ENCODE measurements around the gene HOXA10.

HOXA10 gene

DNA sequence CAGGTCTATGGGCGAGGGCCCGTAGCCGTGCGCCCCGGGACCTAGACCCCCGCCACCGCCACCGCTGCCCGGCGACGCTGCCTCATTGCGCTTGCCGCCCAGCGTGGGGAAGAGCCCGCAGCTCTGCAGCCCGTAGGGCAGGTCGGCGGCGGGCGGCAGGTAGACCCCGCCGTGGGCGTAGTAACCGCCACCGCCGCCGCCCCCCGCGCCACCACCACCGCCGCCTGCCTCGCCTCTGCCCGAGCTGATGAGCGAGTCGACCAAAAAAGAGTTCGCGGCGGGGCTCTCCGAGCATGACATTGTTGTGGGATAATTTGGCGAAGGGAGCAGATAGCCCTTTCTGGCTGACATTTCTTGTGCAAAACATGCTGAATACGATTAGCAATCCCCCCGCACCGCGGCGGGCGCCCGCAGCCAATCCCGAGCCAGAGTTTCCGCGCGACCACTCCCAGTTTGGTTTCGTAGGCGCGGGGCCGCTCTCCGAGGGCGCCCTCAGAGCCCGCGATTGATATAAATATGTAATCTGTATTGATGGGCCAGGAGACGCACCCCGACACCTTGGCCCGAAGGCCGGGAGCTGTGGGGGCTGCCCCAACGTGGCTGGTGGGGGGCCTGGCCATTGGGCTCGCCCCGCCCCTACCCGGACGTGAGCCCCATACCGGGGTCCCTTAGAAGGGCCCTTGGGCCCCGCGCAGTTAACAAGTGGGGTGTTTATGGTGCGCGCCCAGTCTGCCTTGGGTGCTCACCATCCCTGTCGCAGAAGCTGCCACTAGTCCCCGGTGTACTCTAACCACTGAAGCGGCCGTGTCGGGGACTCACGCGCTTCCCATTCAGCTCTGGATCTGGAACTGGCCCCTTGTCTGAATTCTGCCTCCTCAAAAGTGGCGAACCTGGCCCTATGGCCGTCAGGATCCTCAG is at the start of gene HOXA10:
Gene HOXA10 (minus strand): TSS at position 365 of the 918 bp plus-strand sequence. CDS start 14 bp downstream, at position 351.
- no peak for DNase-seq (ENCODE audit: low read depth)

- no peak for DNase-seq (ENCODE audit: low read depth)
These were observed 47.2 kb upstream of the HOXA10 start for GRCh38 chr7:27221201-27221797.

DNA sequence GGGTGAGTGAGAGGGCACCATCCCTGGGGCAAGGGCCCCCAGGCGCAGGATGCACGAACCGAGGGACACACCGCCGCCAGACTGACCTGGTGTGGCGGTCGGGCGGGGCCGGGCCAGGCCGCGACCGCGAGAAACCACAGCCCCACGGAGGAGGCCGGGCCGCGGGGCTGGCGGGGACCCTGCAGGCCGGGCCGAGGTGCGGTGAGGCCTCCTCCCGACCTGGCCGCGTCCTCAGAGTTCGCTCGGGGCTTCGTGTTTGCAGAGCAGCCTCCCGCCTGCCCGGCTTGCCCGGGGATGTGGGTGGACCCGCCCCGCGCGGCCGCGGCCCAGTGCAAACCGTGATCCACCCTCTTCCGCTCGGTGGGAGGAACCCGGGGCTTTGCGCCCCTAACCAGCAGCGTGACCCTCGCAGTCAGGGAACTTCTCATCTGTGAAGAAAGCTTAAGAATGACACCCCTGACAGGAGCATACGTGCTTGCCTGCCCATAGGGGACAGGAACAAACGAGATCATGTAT is 46.4 kb upstream of the HOXA10 start:
- DNase-seq (ENCODE audit: low read depth), result no peak

- DNase-seq (ENCODE audit: low read depth), result no peak
These were observed 45.7 kb upstream of the HOXA10 start for GRCh38 chr7:27219821-27220220.

GRCh38 chr7:27217951-27218350 is 43.8 kb upstream of the HOXA10 start:
- no peak for DNase-seq (ENCODE audit: low read depth)

DNA sequence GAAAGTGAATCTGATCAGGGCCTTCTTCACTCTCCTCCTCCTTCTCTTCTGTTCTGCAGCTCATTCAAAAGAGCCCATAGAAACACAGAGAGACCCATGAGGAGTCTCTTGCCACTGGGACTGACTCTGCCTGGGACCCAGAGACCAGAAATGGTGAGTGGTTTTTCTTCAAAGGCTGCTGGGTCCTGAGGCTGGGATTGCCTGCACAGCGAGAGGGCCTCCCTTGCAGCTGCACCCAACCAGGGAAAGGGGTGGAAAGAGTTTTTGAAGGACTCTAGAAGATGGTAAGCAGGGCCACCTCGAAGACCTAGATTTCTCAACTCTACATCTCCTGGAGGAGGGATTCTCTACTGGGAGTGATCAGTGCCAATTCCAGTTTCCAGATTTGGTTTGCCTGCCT is 41.2 kb upstream of the HOXA10 start:
- no peak for DNase-seq (ENCODE audit: low read depth)

GRCh38 chr7:27214239-27214950 is 40.3 kb upstream of the HOXA10 start:
- no peak for DNase-seq (ENCODE audit: low read depth)

DNA sequence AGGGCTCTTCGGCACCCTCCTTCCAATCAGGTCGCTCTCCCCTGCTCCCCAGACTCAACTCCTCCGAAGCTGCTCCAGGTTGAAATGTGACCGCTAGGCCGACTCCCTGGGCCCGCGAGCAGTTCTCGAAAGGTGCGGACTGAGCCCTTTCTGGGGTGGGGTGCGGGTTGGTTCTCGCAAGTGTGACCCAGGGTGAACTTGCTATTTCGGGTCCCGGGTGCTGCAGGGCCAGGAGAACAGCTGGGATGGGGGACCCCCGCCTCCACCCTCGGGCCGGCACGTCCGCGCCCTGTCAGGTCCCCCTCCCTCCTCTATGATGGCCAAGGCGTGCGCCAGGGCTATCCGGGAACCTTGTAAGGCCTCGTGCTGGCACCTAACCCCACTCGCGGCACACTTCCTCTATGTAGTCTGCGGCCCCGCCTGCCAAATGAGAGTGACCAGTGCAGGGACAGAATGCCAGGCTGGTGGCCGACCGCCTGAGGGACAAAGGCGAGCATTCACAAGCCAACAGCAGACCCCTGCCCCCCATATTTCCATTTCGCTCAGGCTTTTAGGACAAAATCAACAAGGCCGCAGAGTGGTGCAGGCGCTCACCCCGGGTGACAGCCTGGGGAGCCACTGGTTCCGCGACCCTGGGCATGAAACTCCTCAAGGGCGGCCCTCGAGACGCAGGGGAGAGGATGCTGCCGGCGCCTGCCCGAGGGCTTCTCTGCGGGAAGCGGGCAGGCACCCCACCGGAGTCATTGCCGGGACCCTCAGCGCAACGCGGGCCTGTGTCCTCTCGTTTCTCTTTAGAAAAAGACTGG is 39.5 kb upstream of the HOXA10 start:
- no peak for DNase-seq (ENCODE audit: low read depth)

GRCh38 chr7:27212497-27213432 is 38.6 kb upstream of the HOXA10 start:
- DNase-seq (ENCODE audit: low read depth), result no peak

DNA sequence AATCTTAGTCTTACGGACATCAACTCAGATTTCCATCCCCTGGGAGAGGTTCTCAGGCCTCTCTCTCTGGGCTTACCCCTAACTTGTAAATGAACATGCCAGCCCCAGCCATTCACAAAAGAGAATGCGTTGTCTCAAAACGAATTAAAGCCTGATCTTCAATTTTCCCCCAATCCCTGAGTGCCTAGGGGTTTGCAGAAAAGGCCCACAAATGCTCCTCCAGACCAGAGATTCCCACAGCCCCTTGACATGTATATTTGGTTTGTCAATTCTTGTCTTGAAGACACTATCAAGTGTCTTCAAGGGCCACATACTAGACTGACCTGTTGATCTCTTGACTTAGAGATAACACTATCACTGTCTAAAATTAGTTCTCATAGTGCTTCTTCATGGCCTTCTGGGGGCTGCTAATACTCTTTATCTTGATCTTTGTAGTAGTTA is 37.7 kb upstream of the HOXA10 start:
- DNase-seq (ENCODE audit: low read depth), result no peak

DNA sequence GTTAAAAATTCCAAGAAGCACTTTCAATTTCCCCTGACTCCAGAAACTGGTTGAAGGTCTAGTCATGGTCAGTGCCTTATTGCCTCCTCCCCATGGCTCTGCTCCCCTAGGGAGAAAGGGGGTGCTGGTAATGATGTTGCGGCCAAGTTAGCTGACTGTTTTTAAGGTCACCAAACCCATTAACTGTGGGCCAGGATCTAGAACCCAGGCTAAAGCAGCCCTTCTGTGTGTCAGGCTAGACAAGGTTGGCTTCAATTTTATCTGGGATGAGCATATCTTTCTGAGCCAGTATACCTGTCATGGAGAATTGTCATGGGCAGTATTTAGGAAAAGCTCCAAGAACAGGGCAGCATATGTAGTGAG is 36.9 kb upstream of the HOXA10 start:
- DNase-seq (ENCODE audit: low read depth), result no peak

DNA sequence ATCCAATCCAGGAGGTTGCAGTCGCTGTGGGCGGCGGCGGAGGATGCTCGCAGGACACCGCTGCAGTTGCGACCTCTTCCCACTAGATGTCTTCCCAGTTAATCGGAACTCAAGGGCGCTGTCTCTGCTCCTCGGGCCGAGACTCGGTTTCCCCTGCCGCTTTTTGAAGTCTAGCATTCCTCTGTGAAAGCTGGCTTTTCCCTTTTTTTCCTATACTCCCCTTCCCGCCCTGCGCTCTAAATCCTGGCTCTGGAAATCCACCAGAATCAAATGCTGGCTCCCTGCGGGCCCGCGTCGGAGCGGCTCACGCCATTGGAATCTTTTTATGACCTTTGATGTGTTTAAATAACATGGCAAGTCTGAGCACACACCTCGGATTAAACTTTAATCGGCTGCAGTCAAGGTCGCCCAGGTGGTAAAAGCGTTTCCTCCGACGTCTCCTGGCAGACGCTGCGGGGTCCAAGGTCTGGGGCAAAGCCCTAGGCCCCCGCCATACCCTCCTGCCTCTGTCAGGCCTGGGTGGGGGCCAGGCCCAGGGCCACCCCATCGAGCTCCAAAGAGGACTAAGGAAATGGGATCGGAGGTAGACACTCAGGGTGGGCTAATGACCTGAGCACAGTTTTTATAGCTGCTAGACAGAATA is 36.4 kb upstream of the HOXA10 start:
- DNase-seq (ENCODE audit: low read depth), result no peak

DNA sequence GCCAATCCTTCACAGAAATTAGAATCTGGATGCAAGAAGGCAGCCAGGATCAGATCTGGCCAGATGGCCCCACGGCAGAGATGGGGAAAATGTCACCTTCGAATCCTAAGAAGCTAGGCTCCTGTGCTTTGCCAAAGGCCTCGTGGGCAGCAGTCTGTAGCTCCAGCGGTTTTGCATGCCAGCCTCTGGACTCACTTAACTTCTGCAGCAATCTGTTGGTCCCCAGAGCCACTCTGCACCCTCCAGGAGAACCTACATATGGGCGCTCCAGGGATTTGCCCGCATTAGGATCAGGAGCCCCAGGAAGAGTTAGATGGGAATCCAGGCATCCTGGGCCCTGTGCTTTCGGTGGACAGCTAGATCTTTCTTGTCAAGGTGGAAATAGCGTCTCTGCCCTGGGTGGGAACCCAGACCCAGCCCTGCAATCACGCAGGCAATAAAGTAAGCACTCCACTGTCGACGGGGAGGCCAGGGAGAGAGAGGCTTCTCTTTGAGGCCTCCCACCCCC is 35.9 kb upstream of the HOXA10 start:
- DNase-seq (ENCODE audit: low read depth), result no peak

DNA sequence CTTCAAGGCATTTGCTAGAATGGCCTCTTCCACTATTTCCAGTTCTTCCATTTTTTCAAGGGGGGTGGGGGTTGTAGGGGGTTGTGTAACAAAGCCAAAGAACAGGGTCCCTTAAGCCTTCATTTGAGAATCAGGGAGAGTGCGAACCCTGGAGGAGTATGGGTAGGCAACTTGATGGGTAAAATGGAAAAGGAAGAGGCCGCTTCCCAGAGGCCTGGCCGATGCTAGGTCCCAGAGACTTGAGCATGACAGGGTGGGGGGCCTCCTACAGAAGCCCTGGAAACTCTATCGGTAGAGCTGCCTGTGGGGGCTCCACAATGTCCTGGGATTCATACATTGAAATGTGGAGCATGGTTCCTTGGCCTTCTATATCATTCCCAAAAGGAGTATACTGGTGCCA is 34.9 kb upstream of the HOXA10 start:
- DNase-seq (ENCODE audit: low read depth), result no peak

DNA sequence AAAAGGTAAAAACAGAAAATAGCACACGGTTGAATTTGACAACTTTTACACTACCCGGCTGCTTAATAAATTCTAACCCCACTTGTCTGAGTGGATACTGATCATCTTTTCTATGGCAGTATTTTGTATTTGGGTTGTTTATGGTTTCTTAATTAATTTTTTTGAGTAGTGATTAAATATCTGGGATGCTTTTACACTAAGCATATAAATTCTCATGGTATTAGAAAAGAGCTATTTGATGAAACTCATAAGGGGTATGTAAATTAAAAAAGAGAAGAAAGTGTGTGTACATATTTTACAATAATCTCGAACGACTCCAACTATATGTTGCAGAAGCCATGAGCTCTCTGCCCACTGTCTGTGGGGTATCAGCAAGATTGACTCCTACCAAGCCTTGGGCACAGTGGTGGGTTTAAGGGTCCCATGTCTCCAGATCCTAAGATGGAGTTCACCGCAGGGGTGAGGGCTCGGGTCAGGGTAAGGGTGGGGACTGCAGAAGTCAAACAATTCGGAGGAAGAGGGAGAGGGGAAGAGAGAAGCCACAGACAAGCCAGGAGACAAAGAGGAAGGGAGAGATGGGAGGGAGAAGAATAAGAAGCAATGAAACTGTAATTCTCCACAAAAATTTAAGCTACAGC is 33.3 kb upstream of the HOXA10 start:
- DNase-seq (ENCODE audit: low read depth), result no peak

DNA sequence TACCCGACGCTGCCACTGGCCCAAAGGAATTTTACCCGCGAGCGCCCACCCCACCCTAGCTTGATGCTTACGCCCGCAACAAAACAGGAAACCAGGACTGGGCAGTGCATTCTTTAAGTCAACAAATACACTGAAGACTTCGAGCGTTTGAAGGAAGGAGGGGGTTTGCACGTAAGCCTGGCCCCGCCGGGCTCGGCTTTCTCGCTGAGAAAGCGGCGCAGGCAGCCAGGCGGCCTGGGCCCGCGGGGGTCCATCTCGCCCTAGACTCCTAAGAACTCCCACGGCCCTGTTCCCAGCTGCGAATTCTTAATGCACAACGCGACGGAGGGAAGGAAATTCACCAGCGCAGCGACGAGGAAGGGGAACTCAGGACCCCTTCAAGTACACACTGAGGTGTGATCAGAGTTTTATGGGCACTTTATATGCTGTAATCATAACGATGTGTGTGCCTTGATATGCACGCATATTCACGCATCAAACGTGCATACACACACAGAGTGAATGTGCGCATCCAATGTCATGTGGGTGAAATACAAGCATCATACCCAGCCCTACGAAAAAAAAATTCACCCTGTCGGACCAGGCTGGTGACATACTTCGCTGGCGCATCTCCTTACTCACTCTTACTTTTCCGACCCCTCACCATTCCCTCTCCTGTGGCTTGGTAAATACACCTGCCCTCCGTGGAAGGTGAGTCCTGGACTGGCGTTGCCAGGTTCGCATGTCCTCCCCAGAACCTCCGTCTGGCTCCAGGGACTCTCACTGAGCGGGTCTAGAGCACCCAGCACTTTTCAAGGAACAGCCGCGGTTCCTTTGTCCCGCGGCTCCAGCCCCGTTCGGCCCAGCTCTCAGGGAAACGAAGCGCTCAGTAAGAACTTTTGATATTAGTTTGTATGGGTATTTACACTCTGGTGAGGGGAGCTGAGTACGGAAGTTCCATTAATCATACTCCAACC is 31.5 kb upstream of the HOXA10 start:
- DNase-seq (ENCODE audit: low read depth), result no peak

GRCh38 chr7:27204851-27205322 is 30.8 kb upstream of the HOXA10 start:
- no peak for DNase-seq (ENCODE audit: low read depth)

DNA sequence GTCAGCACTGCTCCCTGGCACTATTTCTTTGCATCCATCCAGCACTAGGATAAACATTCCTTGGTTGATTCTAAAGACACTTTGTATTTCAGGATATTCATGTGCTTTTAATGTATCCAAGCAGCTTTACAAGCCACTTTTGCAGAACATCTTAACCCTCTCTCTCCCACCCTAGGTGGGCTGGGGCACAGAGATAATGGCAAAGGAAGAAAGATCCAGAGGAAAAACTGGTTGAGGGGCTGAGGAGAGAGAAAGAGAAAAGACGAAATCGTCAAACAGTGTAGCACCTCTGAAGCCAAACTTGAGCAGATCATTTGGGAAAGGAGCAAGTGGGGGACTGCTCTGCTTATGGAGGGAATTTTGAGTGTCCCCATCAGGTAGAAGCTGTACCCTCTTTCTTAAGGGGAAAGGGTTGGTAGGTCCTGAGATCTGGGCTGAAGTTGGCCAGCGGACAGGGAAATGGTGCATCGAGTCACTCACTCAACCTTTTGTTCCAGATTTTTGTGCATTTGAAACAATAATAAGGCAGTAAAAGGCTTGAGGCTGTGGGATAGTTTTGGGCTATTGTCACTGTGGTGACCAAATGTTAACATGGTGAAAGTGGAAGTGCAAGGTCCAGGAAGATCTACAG is 30.0 kb upstream of the HOXA10 start:
- DNase-seq (ENCODE audit: low read depth), result no peak
